Glutamatergic neuron (in vitro differentiated cells): ENCODE data around the gene STK33. TPM values are rescaled to one million over a fixed set of nuclear protein-coding genes. Genes with fewer than 3 reads are reported as not detected.
"Not testable (repeated sequence)": the region's sequence is repeated elsewhere in the genome, so short reads cannot be mapped to it uniquely, and the experiment has no call there.

ENCODE experiments used
- DNase-seq: peaks from one replicate; pipeline ENCODE4 v3.0.0; 2022
- H3K27ac Mint-ChIP-seq: one replicate; pipeline ENCODE4 v1.8.0; 2020; ENCODE audit warnings: mild to moderate bottlenecking, mixed read lengths, inconsistent platforms; ENCODE audit not compliant: unreplicated experiment
- H3K27me3 Mint-ChIP-seq: one replicate; pipeline ENCODE4 v1.8.0; 2020; ENCODE audit warnings: mild to moderate bottlenecking, moderate library complexity, mixed read lengths, inconsistent platforms; ENCODE audit not compliant: unreplicated experiment
- H3K36me3 Mint-ChIP-seq: one replicate; pipeline ENCODE4 v1.8.0; 2020; ENCODE audit warnings: mild to moderate bottlenecking, mixed read lengths, inconsistent platforms; ENCODE audit not compliant: unreplicated experiment
- H3K4me1 Mint-ChIP-seq: one replicate; pipeline ENCODE4 v1.8.0; 2020; ENCODE audit warnings: mild to moderate bottlenecking, low read depth, mixed read lengths, inconsistent platforms; ENCODE audit not compliant: unreplicated experiment
- H3K4me3 Mint-ChIP-seq: one replicate; pipeline ENCODE4 v1.8.0; 2020; ENCODE audit warnings: mild to moderate bottlenecking, mixed read lengths, inconsistent platforms; ENCODE audit not compliant: unreplicated experiment
- H3K9me3 Mint-ChIP-seq: one replicate; pipeline ENCODE4 v1.8.0; 2020; ENCODE audit warnings: mild to moderate bottlenecking, moderate library complexity, mixed read lengths, inconsistent platforms; ENCODE audit not compliant: unreplicated experiment
- total RNA-seq: library from RNA; stranded (reverse); fragmentation: NEBNext Ultra II Directional; extraction: Animal tissue kit (Norgen Biotek cat#: 25700); gene quantifications from one replicate; pipeline ENCODE4 v1.2.1, GENCODE V29; 2021; ENCODE audit not compliant: unreplicated experiment
- TF ChIP-seq, protein P1 (sequence below): fragments of 200-600 bp; sonication (generic); IDR thresholded peaks from one replicate; pipeline ENCODE4 v1.5.0; 2021; ENCODE audit not compliant: partially characterized antibody, unreplicated experiment

The STK33 gene
- total RNA-seq, 1 donor from 2014 or later = 8.5 TPM

DNA sequence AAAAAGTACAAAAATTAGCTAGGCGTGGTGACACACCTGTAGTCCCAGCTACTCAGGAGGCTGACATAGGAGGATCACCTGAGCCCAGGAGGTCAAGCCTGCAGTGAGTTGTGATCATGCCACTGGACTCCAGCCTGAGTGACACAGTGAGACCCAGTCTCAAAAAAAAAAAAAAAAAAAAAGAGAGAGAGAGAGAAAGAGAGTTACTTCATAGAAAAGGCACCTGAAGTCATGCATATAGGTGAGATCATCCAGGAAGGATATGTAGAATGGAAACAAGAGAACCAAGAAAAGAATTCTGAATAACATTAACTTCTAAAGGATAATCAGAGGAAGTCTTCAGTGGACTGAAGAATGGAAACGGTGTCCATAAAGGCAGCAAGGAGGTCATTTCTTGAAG lies 106.8 kb downstream of the STK33 start:
- peaks cover 17% of the 10 kb centered on the region for H3K36me3 Mint-ChIP-seq
- no peaks in the 10 kb centered on the region for H3K4me1 Mint-ChIP-seq
- H3K27ac Mint-ChIP-seq = no peak overlapping the region
- H3K27me3 Mint-ChIP-seq = no peaks in the 10 kb centered on the region
- H3K9me3 Mint-ChIP-seq = no peaks in the 10 kb centered on the region
- TF ChIP-seq, protein P1, sequence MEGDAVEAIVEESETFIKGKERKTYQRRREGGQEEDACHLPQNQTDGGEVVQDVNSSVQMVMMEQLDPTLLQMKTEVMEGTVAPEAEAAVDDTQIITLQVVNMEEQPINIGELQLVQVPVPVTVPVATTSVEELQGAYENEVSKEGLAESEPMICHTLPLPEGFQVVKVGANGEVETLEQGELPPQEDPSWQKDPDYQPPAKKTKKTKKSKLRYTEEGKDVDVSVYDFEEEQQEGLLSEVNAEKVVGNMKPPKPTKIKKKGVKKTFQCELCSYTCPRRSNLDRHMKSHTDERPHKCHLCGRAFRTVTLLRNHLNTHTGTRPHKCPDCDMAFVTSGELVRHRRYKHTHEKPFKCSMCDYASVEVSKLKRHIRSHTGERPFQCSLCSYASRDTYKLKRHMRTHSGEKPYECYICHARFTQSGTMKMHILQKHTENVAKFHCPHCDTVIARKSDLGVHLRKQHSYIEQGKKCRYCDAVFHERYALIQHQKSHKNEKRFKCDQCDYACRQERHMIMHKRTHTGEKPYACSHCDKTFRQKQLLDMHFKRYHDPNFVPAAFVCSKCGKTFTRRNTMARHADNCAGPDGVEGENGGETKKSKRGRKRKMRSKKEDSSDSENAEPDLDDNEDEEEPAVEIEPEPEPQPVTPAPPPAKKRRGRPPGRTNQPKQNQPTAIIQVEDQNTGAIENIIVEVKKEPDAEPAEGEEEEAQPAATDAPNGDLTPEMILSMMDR = no peak
- no peak for DNase-seq
- no peak overlapping the region for H3K4me3 Mint-ChIP-seq

GRCh38 chr11:8484251-8484650 lies 109.8 kb downstream of the STK33 start:
- Mint-ChIP-seq H3K27me3 (no peaks in the 10 kb centered on the region), H3K36me3 (peaks cover 6% of the 10 kb centered on the region), H3K4me1 (no peaks in the 10 kb centered on the region), H3K27ac (no peak overlapping the region), H3K4me3 (no peak overlapping the region), H3K9me3 (no peaks in the 10 kb centered on the region)
- TF ChIP-seq, protein P1 = no peak
- DNase-seq = no peak

DNA sequence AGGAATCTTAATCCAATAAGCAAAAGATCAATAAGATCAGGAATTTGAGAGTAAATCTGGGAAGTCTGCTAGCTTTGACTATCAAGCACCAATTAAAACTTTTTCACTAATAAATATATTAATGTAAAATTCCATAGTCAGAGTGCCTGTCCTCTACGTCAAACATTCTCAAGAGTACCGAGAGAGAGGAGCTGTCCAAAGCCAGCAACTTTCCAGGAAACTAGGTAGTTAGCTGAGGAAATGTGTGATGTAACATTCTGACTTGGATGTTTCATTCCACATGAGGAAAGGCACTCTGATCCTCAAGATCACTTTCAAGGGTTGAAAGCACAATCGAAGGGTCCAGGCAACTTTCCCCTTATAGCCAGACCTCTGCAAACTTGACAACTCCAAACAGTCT lies 113.2 kb downstream of the STK33 start:
- Mint-ChIP-seq H3K9me3 (no peaks in the 10 kb centered on the region), H3K27me3 (no peaks in the 10 kb centered on the region), H3K36me3 (no peaks in the 10 kb centered on the region), H3K27ac (no peak overlapping the region), H3K4me3 (no peak overlapping the region), H3K4me1 (peaks cover 2% of the 10 kb centered on the region)
- TF ChIP-seq, protein P1 = no peak
- DNase-seq = no peak

DNA sequence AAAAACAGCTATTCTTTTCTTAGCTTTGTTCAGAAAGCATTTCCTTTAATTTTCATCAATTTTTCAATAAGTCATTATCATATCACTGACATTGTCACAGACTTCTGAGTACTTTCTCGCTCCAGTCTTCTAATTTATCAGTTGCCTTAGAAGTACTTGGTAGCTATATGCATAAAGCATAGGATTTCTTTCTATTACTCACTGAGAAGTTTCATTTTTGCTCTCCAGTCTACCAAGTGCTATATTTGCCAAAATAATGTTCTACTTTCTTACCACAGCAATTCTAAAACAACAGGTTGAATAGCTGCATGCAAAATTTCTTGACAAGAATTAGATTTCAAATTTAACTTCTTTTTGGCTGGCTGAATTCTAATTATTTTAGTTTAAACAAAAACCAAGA lies 116.3 kb downstream of the STK33 start:
- Mint-ChIP-seq H3K27me3 (no peaks in the 10 kb centered on the region), H3K27ac (no peak overlapping the region), H3K4me3 (no peak overlapping the region), H3K4me1 (peaks cover 2% of the 10 kb centered on the region), H3K9me3 (no peaks in the 10 kb centered on the region), H3K36me3 (no peaks in the 10 kb centered on the region)
- DNase-seq = no peak
- TF ChIP-seq, protein P1 = no peak

- peaks cover 2% of the 10 kb centered on the region for H3K4me1 Mint-ChIP-seq
- no peaks in the 10 kb centered on the region for H3K27me3 Mint-ChIP-seq
- TF ChIP-seq, protein P1 = no peak
- H3K4me3 Mint-ChIP-seq = no peak overlapping the region
- H3K9me3 Mint-ChIP-seq = no peaks in the 10 kb centered on the region
- no peak for DNase-seq
- no peaks in the 10 kb centered on the region for H3K36me3 Mint-ChIP-seq
- no peak overlapping the region for H3K27ac Mint-ChIP-seq
Observed at GRCh38 chr11:8477151-8477550, 116.9 kb downstream of the STK33 start.

DNA sequence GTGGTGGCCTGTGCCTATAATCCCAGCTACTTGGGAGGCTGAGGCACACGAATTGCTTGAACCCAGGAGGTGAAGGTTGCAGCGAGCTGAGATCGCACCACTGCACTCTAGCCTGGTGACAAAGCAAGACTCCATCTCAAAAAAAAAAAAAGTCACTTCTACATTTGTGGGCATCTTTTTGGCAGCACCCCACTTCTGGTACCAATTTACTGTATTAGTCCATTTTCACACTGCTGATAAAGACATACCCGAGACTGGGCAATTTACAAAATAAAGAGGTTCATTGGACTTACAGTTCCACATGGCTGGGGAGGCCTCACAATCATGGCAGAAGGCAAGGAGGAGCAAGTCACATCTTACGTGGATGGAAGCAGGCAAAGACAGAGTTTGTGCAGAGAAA lies 126.2 kb downstream of the STK33 start:
- not testable (repeated sequence) for H3K27me3 Mint-ChIP-seq, H3K4me1 Mint-ChIP-seq, H3K4me3 Mint-ChIP-seq, H3K27ac Mint-ChIP-seq, DNase-seq
- Mint-ChIP-seq H3K36me3 (peaks cover 22% of the 10 kb centered on the region), H3K9me3 (peaks cover 10% of the 10 kb centered on the region)

GRCh38 chr11:8467356-8467755 lies 126.7 kb downstream of the STK33 start:
- H3K27ac Mint-ChIP-seq, H3K4me3 Mint-ChIP-seq, H3K4me1 Mint-ChIP-seq, H3K27me3 Mint-ChIP-seq, DNase-seq: not testable (repeated sequence)
- Mint-ChIP-seq H3K9me3 (peaks cover 10% of the 10 kb centered on the region), H3K36me3 (peaks cover 22% of the 10 kb centered on the region)

DNA sequence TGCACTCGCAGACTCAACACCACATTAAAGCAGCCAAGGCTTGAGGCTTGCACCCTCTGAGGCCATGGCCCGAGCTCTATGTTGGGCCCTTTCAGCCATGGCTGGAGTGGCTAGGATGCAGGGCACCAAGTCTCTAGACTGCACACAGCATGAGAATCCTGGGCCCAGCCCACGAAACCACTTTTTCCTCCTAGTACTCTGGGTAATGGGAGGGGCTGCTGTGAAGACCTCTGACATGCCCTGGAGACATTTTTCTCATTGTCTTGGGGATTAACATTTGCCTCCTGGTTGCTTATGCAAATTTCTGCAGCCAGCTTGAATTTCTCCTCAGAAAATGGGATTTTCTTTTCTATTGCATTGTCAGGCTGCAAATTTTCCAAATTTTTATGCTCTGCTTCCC lies 127.1 kb downstream of the STK33 start:
- H3K4me3 Mint-ChIP-seq, DNase-seq, H3K27ac Mint-ChIP-seq, H3K4me1 Mint-ChIP-seq, H3K27me3 Mint-ChIP-seq: not testable (repeated sequence)
- peaks cover 22% of the 10 kb centered on the region for H3K36me3 Mint-ChIP-seq
- H3K9me3 Mint-ChIP-seq = peaks cover 10% of the 10 kb centered on the region
